Suprapubic skin (tissue), 4 donors: ENCODE results near the gene CFAP90.

ENCODE experiments used
- CTCF ChIP-seq, 2 donors: fragments of 200-600 bp in 1 of 2; fragments of 450-650 bp in 1 of 2; sonication (generic) in 1 of 2; IDR thresholded peaks; one replicate each; pipeline ENCODE4 v1.5.1; 2016 to 2019; ENCODE audit warnings: antibody characterized with exemption in 2 of 2, mild to moderate bottlenecking in 1 of 2, moderate library complexity in 1 of 2
- POLR2A ChIP-seq, 2 donors: fragments of 450-650 bp; IDR thresholded peaks; one replicate each; pipeline ENCODE4 v1.6.1; 2017; ENCODE audit warnings: antibody characterized with exemption in 2 of 2, mild to moderate bottlenecking in 2 of 2, moderate library complexity in 2 of 2
- POLR2AphosphoS5 ChIP-seq, 3 donors: sonication (generic); formaldehyde crosslinking; IDR thresholded peaks; one replicate each; pipeline ENCODE4 v1.6.1; 2017; ENCODE audit warnings: antibody characterized with exemption in 3 of 3

GRCh38 chr5:7872517-7873130, 21.7 kb upstream of the CFAP90 start:
- TF ChIP-seq POLR2AphosphoS5 (IDR thresholded peaks at IDR 0.05) (no peak), POLR2A (IDR thresholded peaks at IDR 0.05) (no peak), CTCF (IDR thresholded peaks at IDR 0.05) (no peak)
